H9 (cell line): ENCODE measurements around the gene BAZ2A. TPM values are rescaled to one million over a fixed set of nuclear protein-coding genes. Genes with fewer than 3 reads are reported as not detected.
A peak's percentile ranks its signal among the peaks of the same experiment; 100 is the strongest.

Experiments used
- DNase-seq: peaks from one replicate; pipeline ENCODE4 v3.0.0-alpha.2; 2017
- H2AFZ ChIP-seq: one replicate; pipeline ENCODE4 v1.6.1; 2013; ENCODE audit warnings: mild to moderate bottlenecking, low read length, control low read depth, moderate library complexity
- H2AK5ac ChIP-seq: 2 replicates; pipeline ENCODE4 v1.6.1; 2013; ENCODE audit warnings: low read length, control low read depth, mixed read lengths; ENCODE audit not compliant: insufficient read length
- H2BK120ac ChIP-seq: one replicate; pipeline ENCODE4 v1.6.1; 2013; ENCODE audit warnings: low read depth, mild to moderate bottlenecking, low read length, control low read depth, inconsistent platforms; ENCODE audit not compliant: poor library complexity, severe bottlenecking
- H2BK12ac ChIP-seq: 2 replicates; pipeline ENCODE4 v1.6.1; 2013; ENCODE audit warnings: low read length, control low read depth, mixed read lengths, low read depth; ENCODE audit not compliant: insufficient read length
- H2BK15ac ChIP-seq: 2 replicates; pipeline ENCODE4 v1.6.1; 2013; ENCODE audit warnings: low read depth, low read length, control low read depth
- H2BK20ac ChIP-seq: one replicate; pipeline ENCODE4 v1.6.1; 2013; ENCODE audit warnings: low read depth, mild to moderate bottlenecking, low read length, control low read depth, inconsistent platforms; ENCODE audit not compliant: poor library complexity, severe bottlenecking
- H2BK5ac ChIP-seq: 2 replicates; pipeline ENCODE4 v1.6.1; 2013; ENCODE audit warnings: low read length, control low read depth, mixed read lengths; ENCODE audit not compliant: insufficient read length
- H3K14ac ChIP-seq: 2 replicates; pipeline ENCODE4 v1.6.1; 2013; ENCODE audit warnings: low read length, control low read depth; ENCODE audit not compliant: insufficient read depth
- H3K18ac ChIP-seq: 2 replicates; pipeline ENCODE4 v1.6.1; 2013; ENCODE audit warnings: low read depth, mild to moderate bottlenecking, mixed read lengths, low read length, control low read depth; ENCODE audit not compliant: insufficient read length
- H3K23ac ChIP-seq: 2 replicates; pipeline ENCODE4 v1.6.1; 2013; ENCODE audit warnings: low read length, control low read depth, mixed read lengths, low read depth; ENCODE audit not compliant: insufficient read length
- H3K23me2 ChIP-seq: 2 replicates; pipeline ENCODE4 v1.6.1; 2013; ENCODE audit warnings: low read depth, mild to moderate bottlenecking, mixed read lengths, low read length, control low read depth; ENCODE audit not compliant: insufficient read length, poor library complexity, severe bottlenecking
- H3K27ac ChIP-seq: 2 replicates; pipeline ENCODE4 v1.5.1; 2013; ENCODE audit warnings: low read length, control low read depth, mixed read lengths, low read depth; ENCODE audit not compliant: insufficient read length
- H3K27me3 ChIP-seq: 2 replicates; pipeline ENCODE4 v1.6.1; 2013; ENCODE audit warnings: low read length, control low read depth, inconsistent platforms; ENCODE audit not compliant: insufficient read depth
- H3K4ac ChIP-seq: 2 replicates; pipeline ENCODE4 v1.6.1; 2013; ENCODE audit warnings: low read depth, mild to moderate bottlenecking, control low read depth, inconsistent platforms, low read length, moderate library complexity
- H3K4me1 ChIP-seq: 2 replicates; pipeline ENCODE4 v1.6.1; 2013; ENCODE audit warnings: low read length, control low read depth, inconsistent platforms; ENCODE audit not compliant: insufficient read depth
- H3K4me2 ChIP-seq: 2 replicates; pipeline ENCODE4 v1.6.1; 2013; ENCODE audit warnings: low read length, control low read depth, mixed read lengths; ENCODE audit not compliant: insufficient read length, insufficient read depth
- H3K56ac ChIP-seq: 2 replicates; pipeline ENCODE4 v1.6.1; 2013; ENCODE audit warnings: low read depth, mild to moderate bottlenecking, mixed read lengths, low read length, control low read depth; ENCODE audit not compliant: insufficient read length
- H3K79me1 ChIP-seq: 2 replicates; pipeline ENCODE4 v1.6.1; 2013; ENCODE audit warnings: low read depth, mild to moderate bottlenecking, moderate library complexity, low read length, control low read depth, inconsistent platforms; ENCODE audit not compliant: insufficient read depth, poor library complexity, severe bottlenecking
- H3K79me2 ChIP-seq: 2 replicates; pipeline ENCODE4 v1.6.1; 2013; ENCODE audit warnings: low read length, control low read depth, inconsistent platforms; ENCODE audit not compliant: insufficient read depth
- H3K9ac ChIP-seq: 2 replicates; pipeline ENCODE4 v1.6.1; 2013; ENCODE audit warnings: low read length, control low read depth, mixed read lengths; ENCODE audit not compliant: insufficient read length; ENCODE audit errors: extremely low read depth
- H3K9me3 ChIP-seq: one replicate; pipeline ENCODE4 v1.6.1; 2013; ENCODE audit warnings: low read depth, low read length, inconsistent platforms; ENCODE audit not compliant: control insufficient read depth
- H3T11ph ChIP-seq: one replicate; pipeline ENCODE4 v1.6.1; 2013; ENCODE audit warnings: mild to moderate bottlenecking, low read length, control low read depth, inconsistent platforms
- H4K20me1 ChIP-seq: one replicate; pipeline ENCODE4 v1.6.1; 2013; ENCODE audit not compliant: control insufficient read depth, insufficient read length, insufficient read depth
- H4K5ac ChIP-seq: 2 replicates; pipeline ENCODE4 v1.6.1; 2013; ENCODE audit warnings: low read depth, mild to moderate bottlenecking, mixed read lengths, low read length, control low read depth; ENCODE audit not compliant: insufficient read length
- H4K8ac ChIP-seq: replicated peaks from 2 replicates; pipeline ENCODE4 v1.6.1; 2013; ENCODE audit warnings: low read length, control low read depth, mixed read lengths, low read depth; ENCODE audit not compliant: insufficient read length
- H4K91ac ChIP-seq: 2 replicates; pipeline ENCODE4 v1.6.1; 2013; ENCODE audit warnings: low read depth, mild to moderate bottlenecking, moderate library complexity, mixed read lengths, low read length, control low read depth; ENCODE audit not compliant: insufficient read length
- H3K27ac Mint-ChIP-seq, 3 experiments: 2 replicates in 2 of 3; 3 replicates in 1 of 3; pipeline ENCODE4 v1.8.0; 2020 to 2021; ENCODE audit warnings: mixed read lengths in 3 of 3, mild to moderate bottlenecking in 1 of 3, moderate library complexity in 1 of 3
- H3K27me3 Mint-ChIP-seq: 2 replicates; pipeline ENCODE4 v1.8.0; 2021; ENCODE audit warnings: low read depth, mild to moderate bottlenecking, moderate library complexity, mixed read lengths
- H3K36me3 Mint-ChIP-seq, 3 experiments: 2 replicates in 2 of 3; 3 replicates in 1 of 3; pipeline ENCODE4 v1.8.0; 2020 to 2021; ENCODE audit warnings: low read depth in 3 of 3, mixed read lengths in 3 of 3; ENCODE audit not compliant: insufficient read depth in 1 of 3
- H3K4me1 Mint-ChIP-seq, 2 experiments: 2 replicates each; pipeline ENCODE4 v1.8.0; 2020; ENCODE audit warnings: mixed read lengths in 2 of 2
- H3K4me3 Mint-ChIP-seq, 2 experiments: 2 replicates in 1 of 2; 3 replicates in 1 of 2; pipeline ENCODE4 v1.8.0; 2020 to 2021; ENCODE audit warnings: mild to moderate bottlenecking in 2 of 2, mixed read lengths in 2 of 2, moderate library complexity in 1 of 2
- H3K9me3 Mint-ChIP-seq, 2 experiments: 2 replicates in 1 of 2; 3 replicates in 1 of 2; pipeline ENCODE4 v1.8.0; 2020; ENCODE audit warnings: mild to moderate bottlenecking in 2 of 2, mixed read lengths in 2 of 2, moderate library complexity in 1 of 2
- WGBS: extraction: QIAGEN DNeasy Blood & Tissue Kit; methylation state at CpG from one replicate; pipeline ENCODE4 v1.1.7; 2013; ENCODE audit warnings: missing lambda C conversion rate, low lambda C conversion rate, mixed read lengths; ENCODE audit not compliant: insufficient read length; ENCODE audit errors: extremely low coverage; 5-methylcytosine and 5-hydroxymethylcytosine counted together
- total RNA-seq: library from RNA; stranded (reverse); gene quantifications from 2 replicates; pipeline ENCODE4 v1.2.1, GENCODE V29; 2021
- TF ChIP-seq, protein P1 (sequence below): fragments of 200-600 bp; sonication (generic); conservative IDR thresholded peaks from 3 replicates; pipeline ENCODE4 v1.8.0; 2021; ENCODE audit warnings: antibody characterized with exemption, mild to moderate bottlenecking

The BAZ2A gene
- total RNA-seq, 1 experiment from 2014 or later = 108 TPM

DNA sequence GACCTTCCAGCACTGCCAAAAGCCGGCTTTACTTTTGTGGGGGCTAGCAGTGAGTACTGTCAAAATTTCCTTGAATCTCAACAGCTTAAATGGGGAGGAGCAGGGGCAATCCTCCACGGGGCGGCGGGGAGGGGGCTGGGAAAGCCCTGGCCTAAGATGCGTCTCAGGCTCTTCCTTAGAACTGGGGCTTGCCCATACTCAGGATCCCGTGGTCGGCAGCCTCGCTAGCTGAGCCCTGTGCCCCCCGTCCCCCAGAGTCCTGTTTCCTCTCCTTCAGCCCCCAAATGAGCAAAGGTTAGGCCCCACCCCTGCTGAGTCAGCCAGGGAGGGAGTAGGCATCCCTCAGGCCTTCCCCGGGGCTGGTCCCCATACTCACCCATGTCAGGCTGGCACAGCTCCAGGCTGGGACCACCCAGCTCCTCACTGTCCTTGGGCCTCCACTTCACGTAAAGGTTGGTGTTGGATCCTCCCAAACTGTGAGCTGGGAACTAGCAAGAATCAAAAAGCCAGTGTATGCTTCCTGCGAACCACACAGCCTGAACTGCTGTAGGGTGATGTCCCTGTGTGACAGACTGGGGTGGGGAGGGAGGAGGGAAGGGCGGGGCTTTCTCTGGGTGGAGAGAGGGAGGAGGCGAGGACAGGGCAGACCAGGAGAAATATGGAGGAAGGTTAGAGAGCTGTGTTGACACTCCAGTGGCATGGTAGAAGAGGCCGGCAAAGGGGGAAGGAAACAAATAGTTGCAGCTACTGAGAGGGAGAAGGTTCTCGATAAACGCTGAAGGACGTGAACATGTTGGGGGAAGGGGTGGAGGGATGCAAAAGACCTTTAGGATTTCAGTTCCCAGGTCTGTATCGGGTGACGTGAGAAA is 5.9 kb upstream of the BAZ2A start:
- Histone ChIP-seq H4K8ac (no peak overlapping the region), H3K56ac (no peak overlapping the region), H3K23ac (no peak overlapping the region), H4K20me1 (no peaks in the 10 kb centered on the region), H3K14ac (no peak overlapping the region), H4K91ac (no peak overlapping the region), H2BK15ac (no peak overlapping the region), H3K9ac (peak overlapping the region; percentile 8), H3K18ac (no peak overlapping the region), H2AFZ (no peak overlapping the region), H2AK5ac (no peak overlapping the region), H4K5ac (no peak overlapping the region), H3T11ph (no peak overlapping the region), H2BK20ac (no peak overlapping the region), H3K4me2 (peak overlapping the region; percentile 90), H3K23me2 (peaks cover 25% of the 10 kb centered on the region), H2BK120ac (no peak overlapping the region), H3K79me2 (0 out of 2 replicates have a peak, but pooled peaks cover 1% of the 10 kb centered on the region), H2BK12ac (no peak overlapping the region), H2BK5ac (no peak overlapping the region), H3K9me3 (no peaks in the 10 kb centered on the region), H3K27ac (no peak overlapping the region), H3K4me1 (peaks cover 11% of the 10 kb centered on the region; the same call in 1 of the 2 replicates), H3K27me3 (no peaks in the 10 kb centered on the region), H3K79me1 (no peaks in the 10 kb centered on the region), H3K4ac (no peak overlapping the region)
- peaks cover 27 to 38% (median 32%) of the 10 kb centered on the region in 3 experiments; a peak in 6 of 7 replicates for H3K36me3 Mint-ChIP-seq
- peak; percentile 93 for DNase-seq
- peak overlapping the region; percentile 92 to 95 for H3K4me3 Mint-ChIP-seq
- H3K27me3 Mint-ChIP-seq = no peaks in the 10 kb centered on the region
- peaks cover 0 to 6% of the 10 kb centered on the region in 2 experiments; a peak in 1 of 5 replicates for H3K9me3 Mint-ChIP-seq
- H3K27ac Mint-ChIP-seq = peak overlapping the region; percentile 96 to 98 (median 96); a peak in 6 of 7 replicates
- no CpG with 5 or more reads among the region's 20 CpGs for WGBS
- TF ChIP-seq, protein P1, sequence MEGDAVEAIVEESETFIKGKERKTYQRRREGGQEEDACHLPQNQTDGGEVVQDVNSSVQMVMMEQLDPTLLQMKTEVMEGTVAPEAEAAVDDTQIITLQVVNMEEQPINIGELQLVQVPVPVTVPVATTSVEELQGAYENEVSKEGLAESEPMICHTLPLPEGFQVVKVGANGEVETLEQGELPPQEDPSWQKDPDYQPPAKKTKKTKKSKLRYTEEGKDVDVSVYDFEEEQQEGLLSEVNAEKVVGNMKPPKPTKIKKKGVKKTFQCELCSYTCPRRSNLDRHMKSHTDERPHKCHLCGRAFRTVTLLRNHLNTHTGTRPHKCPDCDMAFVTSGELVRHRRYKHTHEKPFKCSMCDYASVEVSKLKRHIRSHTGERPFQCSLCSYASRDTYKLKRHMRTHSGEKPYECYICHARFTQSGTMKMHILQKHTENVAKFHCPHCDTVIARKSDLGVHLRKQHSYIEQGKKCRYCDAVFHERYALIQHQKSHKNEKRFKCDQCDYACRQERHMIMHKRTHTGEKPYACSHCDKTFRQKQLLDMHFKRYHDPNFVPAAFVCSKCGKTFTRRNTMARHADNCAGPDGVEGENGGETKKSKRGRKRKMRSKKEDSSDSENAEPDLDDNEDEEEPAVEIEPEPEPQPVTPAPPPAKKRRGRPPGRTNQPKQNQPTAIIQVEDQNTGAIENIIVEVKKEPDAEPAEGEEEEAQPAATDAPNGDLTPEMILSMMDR = no peak
- H3K4me1 Mint-ChIP-seq = peaks cover 62 to 65% of the 10 kb centered on the region in 2 experiments
